Superior temporal gyrus (tissue), 1 donor: ENCODE measurements around the gene HAGH.
"Not testable (repeated sequence)": the region's sequence is repeated elsewhere in the genome, so short reads cannot be mapped to it uniquely, and the experiment has no call there.

Experiments
- DNase-seq: peaks from one replicate; pipeline ENCODE4 v3.0.0-alpha.2; 2016; ENCODE audit errors: extremely low spot score

Gene HAGH

DNA sequence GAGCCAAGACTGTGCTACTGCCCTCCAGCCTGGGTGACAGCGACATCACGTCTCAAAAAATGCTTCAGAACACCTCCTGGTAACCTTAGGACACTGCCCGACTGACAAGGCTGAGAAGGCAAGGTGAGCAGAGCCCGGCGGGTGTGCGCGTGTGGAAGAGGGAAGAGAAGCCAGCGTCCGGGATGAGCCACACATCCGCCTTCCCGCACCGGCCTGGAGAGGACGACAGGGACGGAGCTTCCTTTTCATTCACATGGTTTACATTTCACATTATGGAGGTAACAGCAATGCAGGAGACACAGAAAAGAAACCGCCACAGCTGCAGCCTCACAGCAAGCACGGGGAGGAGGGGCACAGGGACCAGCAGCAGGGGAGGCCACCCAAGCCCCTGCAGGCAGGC, 16.5 kb downstream of the HAGH start:
- no peak for DNase-seq

DNA sequence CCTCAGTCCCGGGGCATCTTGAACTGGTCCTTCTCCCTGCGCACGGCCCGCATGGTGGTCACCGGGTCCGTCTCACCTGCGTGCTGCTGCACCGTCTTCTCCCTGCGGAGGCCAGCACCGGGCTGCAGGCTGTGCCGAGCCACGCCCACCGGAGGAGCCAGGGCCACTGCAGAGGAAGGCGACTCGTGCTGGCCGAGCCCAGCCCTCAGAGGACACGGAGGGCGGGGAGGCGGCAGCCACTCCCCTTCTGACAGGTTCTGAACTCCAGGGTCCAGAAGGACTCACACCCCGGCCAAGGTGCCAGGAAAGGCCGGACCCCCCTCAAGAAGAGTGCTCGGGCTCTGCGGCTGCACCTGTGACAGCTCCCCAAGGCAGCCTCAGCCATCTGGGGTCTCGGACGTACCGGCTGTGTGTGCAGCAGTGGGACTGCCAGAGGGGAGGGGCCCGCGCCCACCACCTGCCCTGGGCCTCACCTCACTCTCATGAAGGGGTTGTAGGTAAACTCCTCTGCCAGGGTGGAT, 17.3 kb downstream of the HAGH start:
- DNase-seq, result no peak

DNA sequence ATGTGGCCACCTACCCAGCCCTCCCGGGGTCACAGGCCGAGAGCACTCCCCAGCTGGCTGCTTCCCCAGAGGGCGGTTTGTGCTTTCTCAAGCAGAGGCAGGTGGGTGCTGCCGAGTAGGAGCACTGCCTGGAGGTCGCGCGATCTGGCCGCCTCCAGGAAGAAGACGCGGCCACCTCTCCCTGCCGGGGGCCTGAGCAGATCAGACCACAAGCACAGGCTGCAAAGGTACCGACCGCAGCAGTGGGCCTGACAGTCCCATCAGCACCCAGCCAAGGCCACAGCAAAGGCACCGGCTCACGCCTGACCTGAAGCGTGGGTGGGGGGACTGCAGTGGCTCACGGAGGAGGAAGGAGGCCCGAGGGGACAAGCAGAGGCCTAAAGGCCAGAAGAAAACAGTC, 17.9 kb downstream of the HAGH start:
- no peak for DNase-seq

DNA sequence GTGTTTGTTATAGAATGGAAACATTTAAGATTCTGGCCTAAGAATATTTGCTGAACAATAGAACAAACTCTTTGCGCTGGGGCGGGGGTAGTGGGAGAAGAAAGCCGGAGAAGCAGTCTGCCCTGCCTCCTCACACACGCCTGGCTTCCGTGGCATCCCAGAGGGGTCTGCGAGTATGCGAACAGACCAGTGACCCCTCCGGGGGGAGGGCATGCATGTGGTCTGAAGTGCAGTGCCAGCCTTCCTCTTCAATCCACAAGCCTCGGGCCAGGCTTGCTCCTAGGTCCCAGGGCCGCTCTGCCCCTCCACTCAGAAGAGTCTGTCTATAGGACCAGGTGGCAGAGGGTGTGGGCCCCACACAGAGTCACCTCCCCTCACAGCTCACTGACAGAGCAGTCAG, 19.0 kb downstream of the HAGH start:
- no peak for DNase-seq

DNA sequence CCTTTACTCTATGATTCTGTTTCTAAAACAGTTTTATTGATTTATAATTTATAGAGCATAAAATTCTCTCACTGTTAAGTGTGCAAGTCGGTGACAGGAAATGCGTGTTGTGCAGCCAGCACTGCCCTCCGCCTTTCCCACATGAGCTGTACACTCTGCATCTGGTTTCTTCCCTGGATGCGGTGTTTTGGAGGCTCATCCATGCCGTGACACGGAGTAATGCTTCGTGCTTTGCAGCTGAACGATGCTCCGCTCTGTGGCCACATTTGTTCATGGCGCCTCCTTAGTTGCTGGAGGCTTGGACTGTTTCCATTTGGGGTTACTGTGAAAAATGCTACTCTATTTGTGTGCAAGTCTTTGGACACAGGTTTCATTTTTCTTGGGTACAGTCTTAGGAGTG, 25.9 kb downstream of the HAGH start:
- no peak for DNase-seq

DNA sequence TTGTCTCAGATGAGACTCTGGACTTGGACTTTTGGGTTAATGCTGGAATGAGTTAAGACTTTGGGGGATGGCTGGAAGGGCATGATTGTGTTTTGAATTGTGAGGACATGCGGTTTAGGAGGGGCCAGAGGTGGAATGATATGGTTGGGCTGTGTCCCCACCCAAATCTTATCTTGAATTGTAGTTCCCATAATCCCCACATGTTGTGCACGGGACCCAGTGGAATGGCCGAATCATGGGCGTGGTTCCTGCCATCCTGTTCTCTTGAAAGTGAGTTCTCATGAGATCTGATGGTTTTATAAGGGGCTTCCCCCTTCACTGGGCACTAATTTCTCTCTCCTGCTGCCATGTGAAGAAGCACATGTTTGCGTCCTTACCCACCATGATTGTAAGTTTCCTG, 27.4 kb downstream of the HAGH start:
- DNase-seq, result not testable (repeated sequence)

DNA sequence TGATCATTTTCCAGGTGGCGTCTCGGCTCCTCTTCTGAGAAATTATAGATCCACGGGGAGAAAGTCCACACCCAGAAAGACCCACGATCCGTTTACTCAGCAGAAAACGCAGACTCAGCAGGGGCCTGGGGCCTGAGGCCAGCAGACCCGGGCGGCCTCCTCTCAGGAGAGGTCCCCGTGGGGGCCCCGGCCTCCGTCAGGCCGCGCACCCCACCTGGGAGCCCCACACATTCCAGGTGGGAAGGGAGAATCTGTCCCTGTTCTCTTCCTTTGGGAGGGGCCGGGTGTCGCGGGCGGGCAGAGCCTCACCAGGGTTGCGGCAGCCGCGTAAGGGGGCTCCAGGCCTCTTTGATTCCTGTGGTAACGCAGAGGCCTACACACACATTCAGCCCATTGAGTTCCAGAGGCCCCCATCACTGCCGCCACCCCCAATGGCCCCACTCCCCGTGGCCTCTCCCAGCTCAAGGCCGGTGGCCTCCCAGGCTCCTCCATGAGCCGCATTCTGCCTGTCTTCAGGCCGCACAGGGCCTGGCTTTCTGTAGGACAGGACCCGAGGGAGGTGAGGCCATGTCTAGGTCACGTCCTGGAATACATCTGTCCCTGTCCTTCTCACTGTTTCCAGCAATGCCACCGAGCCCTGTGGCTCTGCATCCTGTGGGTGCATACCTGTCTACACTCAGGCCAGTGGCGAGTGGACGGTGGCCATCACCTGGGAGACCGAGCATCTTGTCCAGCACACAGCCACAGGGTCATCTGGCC, 31.5 kb downstream of the HAGH start:
- DNase-seq, result no peak

DNA sequence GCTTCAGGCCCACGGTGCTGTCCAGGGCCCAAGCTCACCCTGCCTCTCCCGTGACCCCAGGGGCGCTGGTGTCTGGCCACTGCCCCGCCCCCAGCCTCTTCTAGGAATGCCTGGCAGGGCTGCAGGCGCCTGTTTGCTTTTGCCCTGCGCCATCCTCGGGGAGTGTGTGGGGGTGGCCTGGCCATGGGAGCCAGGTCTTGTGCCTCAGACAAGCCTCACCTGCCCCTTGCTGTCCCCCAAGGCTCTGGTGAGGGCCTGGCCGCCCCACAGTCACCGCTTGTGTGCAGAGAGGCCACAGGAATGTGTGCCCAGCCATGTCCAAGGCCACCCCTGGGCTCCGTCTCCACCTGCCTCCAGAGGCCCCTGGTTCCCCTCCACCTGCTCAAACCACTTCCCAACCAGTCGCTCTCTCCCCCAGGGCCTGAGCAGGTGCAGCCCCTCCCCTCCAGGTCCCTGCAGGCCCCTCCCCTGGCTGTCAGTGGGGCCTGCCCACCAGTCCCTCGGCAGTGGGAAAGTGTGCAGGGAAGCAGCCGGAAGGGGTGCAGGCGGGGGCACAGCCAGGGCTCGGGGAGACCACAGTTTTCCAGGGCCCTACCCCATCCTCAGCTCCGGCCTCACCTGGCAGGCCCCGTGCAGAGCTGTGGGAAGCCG, 32.3 kb downstream of the HAGH start:
- no peak for DNase-seq

DNA sequence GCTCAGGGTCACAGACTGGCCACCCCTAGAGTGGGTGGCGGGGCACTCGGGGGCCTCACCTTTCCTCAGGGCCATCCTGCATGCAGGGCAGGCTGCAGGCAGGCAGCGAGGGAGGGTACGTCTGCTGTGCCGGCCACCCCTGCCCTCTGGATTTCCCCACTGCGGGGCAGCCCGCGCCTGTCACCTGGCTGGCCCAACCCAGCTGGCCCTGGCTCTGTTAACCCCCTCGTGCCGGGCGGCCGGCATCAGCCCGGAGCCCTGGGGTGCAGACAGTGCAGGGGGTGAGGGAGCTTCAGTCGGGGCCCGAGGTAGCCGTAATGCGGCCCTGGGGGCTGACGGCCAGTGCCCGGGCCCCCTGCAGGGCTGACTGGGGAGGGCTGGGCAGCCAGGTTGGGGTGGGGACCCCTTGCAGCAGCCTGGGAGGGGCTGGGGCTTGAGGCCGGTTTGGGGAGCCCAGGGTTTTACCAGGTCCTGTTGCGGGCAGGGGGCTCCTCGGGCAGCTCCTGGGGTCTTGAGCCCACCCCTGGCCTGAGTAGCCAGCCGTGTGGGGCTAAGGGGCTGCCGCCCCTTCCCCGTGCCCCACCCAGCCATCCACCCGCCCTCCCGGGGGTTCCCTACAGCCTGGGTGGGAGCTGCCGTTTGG, 32.9 kb downstream of the HAGH start, which contains the start of gene IGFALS:
Gene IGFALS, minus strand, starts transcription at position 128 of the 643 bp plus-strand sequence. Its CDS starts 53 bp downstream, at position 75.
- no peak for DNase-seq

DNA sequence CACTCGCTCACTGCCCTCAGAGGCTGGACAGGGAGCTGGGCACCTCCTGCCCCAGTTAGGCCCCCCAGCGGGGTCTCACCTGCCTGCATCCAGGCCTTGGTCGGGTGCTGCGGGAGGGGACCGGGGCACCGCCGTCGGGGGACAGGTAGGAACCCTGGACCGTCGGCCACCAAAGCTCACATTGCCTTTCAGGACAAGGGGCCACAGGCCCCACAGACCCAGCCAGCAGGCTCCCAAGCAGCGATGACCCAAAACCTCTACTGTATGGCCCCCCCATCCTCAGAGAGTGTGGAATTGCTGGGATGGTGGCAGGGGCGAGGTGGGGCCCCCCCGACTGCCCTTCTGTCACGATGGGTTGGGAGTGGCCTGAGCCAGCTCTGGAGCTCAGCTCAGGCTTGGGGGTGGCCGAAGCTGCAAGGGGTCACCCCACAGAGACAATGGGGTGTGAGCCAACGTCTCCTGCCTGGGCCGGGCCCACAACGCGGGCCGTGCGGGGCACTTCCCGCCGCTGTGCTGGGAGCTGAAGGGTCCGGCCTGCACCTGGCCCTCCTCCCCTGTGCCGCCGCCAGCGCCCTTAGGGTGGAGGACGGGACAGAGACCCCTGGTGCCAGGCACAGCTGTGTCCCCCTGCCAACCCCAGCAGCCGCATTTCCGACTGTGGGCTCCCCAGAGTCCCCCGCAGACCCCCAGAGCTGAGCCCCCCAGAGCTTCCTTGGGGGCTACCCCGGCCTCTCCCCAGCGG, 33.6 kb downstream of the HAGH start:
- DNase-seq, result no peak

DNA sequence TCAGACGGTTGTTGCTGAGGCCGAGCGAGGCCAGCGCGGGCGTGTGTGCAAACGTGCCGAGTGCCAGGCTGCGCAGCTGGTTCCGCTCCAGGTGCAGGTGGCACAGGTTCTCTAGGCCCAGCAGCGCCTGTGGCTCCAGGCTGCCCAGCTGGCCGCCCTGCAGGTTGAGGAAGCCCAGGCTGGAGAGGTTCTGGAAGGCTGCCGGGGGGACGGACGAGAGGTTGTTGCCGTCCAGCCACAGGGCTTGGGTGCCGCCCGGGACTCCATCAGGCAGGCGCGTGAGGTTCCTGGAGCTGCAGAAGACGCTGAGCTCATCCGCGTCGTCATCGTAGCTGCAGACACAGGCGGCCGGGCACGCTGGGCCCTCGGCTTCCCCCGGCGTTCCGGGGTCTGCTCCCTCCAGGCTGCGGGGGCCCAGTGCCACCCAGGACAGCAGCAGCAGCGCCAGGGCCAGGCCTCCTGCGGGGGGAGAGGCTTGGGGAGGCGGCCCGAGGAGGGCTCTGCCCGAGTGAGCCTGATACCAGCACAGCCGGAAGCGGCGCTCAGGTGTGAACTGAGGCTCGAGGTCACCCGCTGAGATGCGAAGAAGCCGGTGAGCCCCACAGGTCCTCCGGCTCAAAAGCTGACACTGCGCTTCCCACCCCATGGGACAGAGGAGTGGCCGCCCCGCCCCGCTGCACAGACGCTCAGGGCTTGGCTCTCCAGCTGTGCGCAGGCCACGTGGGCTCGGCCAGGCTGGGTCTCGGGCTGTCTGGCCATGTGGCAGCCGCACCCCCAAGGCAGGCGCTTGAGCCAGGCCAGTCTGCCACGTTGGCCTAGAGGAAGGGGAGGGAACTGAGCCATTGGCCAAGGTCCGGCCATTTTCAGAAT, 34.4 kb downstream of the HAGH start:
- DNase-seq, result no peak

DNA sequence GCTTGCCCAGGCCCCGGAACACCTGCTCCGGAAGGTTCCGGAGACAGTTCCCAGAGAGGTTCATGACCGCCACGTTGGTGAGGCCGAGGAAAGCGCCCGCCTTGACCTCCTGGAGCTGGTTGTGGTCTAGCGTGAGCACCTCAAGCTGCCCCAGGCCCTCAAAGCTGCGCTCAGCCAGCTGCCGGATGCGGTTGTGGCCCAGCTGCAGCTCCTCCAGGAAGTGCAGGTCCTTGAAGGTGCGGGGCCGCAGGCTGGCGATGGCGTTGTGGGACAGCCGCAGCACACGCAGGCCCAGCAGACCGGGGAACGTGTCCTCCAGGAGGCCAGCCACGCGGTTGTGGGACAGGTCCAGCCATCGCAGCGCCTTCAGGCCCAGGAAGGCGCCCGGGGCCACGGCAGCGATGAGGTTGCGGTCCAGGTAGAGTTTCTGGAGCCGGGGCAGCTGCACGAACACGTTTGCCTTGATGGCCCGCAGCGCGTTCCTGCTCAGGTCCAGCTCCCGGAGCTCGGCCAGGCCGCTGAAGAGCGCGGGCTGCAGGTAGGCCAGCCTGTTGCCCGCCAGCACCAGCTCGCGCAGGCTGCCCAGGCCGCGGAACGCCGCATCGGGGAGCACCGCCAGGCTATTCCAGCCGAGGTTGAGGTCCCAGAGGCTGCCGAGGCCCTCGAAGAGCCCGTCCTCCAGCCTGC, 35.2 kb downstream of the HAGH start:
- no peak for DNase-seq

DNA sequence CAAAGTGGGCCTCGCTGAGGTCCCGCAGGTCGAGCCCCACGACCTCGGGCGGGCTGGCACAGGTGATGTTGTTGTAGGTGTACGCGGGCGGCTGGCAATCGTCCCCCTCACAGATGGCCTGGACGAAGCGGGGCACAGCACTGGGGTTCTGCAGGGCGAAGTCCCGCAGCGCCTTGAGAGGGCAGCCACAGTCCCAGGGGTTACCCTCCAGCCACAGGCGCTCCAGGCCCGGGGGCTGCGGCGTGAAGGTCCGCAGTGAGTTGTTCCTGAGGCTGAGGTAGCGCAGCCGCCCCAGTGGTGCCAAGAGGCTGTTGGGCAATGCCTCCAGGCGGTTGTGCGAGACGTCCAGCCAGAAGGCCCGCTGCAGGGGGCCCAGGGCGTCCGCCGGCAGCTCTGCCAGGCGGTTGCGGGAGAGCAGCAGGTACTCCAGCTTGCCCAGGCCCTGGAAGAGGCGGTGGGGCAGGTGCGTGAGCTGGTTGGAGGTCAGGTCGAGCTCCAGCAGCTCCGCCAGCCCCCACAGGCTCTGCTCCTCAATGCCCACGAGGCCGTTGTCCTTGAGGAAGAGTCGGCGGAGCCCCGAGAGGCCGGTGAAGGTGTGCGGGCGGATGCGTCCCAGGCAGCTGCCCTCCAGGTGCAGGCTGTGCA, 35.9 kb downstream of the HAGH start:
- no peak for DNase-seq

DNA sequence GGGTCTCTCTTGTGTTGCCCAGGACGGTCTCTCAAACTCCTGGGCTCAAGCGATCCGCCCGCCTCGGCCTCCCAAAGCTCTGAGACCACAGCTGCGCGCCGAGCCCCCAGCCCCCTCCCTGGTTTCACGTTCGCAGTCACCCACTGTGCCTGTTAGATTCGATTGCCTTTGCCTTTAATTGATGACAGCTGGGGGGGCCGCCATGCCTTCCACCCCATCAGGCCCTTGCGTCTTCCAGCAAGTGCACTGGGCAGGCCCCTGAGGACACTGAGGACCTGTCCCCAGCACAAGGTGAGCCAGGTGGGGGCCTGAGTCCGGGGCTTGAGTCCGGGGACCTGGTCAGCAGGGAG, 36.4 kb downstream of the HAGH start:
- no peak for DNase-seq

DNA sequence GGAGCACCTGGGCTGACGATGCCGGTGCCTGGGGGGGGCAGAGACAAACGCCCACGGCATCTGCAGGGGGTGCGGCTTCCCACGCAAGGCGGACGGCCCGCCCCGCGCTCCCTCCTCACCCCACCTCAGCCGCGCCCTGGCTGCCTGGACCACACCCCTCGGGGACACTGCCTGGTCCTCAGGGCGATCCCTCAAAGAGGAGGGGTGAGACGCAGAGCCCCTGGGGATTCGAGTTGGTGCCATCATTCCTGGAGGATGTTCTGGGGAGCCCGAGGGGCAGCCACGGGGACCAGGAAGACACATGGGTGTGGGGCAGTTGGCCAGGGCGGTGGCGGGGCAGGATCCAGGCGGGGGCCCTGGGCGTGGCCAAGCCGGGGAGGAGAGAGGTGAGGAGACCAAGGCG, 37.0 kb downstream of the HAGH start:
- DNase-seq, result no peak

DNA sequence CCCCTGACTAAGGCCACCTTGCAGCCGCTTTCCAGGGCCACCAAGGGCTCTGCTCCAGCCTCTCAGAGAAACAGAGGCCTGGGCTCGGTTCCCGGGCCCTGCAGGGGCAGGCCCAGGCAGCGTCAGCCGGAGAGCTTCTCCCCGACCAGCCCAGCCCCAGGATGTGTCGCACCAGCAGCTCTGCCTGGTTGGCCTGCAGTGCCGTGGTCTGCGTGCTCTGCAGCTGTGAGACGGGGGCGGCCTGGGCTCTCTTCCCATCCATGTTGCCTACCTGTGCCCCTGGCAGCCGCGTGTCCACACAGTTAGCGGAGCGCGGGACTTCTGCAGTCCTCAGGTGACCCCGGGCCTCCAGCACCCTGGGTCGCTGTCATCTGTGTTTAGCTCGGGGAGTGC, 37.9 kb downstream of the HAGH start:
- DNase-seq, result no peak

DNA sequence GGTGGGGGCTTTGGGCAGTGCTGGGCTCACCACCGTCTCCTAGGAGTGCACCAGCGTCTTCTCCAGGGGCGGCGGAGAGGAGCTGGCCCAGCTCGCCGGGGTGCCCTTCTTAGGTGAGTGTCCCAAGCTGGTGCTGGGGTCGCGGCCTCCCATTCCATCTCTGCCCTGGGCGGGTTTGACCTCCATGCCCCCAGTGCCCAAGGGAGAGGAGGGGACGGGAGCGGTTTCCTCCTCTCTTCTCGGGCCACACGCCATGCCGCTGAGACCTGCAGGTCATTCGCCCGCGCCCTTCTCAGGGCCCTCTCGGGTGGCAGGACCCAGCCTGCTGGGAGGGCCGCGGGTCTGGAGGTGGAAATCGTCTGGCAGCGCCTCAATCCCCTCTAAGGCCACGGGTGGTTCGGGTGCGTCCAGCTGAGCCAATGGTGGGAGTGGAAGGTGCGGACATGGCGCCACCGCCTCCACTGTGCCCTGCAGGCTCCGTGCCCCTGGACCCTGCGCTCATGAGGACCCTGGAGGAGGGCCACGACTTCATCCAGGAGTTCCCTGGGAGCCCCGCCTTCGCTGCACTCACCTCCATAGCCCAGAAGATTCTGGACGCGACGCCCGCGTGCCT, 38.4 kb downstream of the HAGH start:
- no peak for DNase-seq

DNA sequence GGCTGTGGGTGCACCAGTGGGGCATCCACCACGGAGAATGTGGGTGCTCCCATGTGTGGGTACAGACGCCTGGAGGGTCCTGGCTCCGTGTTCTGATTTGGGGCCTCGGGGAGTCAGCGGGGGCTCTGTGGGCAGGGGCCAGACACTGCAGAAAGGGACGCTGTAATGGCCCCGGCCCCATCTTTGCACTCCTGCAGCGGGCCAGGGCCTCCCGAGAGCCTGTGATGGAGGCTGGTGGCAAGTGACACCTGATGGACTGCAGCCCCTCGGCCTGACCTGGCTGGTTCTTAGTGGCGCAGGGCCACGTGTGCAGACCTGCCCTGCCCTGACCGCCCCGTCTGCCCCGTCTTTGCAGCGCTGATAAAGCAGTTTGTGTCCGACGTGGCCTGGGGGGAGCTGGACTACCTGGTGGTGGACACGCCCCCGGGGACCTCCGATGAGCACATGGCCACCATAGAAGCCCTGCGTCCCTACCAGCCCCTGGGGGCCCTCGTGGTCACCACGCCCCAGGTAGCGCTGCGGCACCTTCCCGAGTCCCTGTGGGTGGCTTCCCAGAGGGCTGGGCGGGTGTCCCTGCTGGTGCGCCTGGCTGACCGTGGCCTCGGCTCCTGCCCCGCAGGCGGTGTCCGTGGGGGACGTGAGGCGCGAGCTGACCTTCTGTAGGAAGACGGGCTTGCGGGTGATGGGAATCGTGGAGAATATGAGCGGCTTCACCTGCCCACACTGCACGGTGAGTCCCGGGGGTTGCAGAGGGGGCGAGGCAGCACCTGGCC, 39.1 kb downstream of the HAGH start:
- no peak for DNase-seq

DNA sequence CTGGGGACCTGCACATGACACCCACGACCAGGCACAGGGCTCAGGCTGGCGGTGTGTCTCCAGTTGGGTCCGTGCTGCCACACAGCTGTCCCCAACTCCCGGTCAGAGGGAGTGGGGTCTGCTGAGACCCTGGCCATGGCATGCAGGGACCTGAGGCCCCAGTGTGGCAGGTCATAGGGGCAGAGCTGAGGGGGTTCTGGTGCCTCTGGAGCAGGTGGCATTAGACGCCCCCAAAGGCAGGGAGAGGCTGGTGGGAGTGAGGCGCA, 39.6 kb downstream of the HAGH start:
- DNase-seq, result no peak
